C4-2B (cell line): Measurements from ENCODE around the gene ZNF541.

ENCODE experiments used
- ZFX ChIP-seq: fragments of 450-650 bp; IDR thresholded peaks from 2 replicates; pipeline ENCODE4 v1.6.1; 2017
- TF ChIP-seq, protein P1 (sequence below): fragments of 450-650 bp; conservative IDR thresholded peaks from 2 replicates; pipeline ENCODE4 v1.5.1; 2017; ENCODE audit warnings: mild to moderate bottlenecking

DNA sequence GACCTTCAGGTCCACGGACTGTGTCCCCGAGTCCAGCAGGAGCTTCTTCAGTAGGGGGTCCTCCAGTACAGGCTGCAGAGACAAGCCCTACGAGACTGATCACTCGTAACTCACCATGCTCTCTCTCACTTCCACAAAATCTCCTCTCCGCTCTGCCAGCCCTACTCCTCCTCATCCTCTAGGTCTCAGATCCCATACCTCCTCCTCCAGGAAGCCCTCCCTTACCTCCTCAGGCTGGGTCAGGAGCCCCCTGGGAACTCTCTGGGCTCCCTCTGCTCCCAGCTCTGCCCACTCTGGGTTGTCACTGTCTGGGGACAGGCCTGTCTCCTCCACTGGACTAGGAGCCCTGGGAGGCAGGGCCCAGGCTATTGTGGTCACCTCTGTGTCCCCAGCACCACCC lies 34.1 kb downstream of the ZNF541 start:
- TF ChIP-seq, protein P1, sequence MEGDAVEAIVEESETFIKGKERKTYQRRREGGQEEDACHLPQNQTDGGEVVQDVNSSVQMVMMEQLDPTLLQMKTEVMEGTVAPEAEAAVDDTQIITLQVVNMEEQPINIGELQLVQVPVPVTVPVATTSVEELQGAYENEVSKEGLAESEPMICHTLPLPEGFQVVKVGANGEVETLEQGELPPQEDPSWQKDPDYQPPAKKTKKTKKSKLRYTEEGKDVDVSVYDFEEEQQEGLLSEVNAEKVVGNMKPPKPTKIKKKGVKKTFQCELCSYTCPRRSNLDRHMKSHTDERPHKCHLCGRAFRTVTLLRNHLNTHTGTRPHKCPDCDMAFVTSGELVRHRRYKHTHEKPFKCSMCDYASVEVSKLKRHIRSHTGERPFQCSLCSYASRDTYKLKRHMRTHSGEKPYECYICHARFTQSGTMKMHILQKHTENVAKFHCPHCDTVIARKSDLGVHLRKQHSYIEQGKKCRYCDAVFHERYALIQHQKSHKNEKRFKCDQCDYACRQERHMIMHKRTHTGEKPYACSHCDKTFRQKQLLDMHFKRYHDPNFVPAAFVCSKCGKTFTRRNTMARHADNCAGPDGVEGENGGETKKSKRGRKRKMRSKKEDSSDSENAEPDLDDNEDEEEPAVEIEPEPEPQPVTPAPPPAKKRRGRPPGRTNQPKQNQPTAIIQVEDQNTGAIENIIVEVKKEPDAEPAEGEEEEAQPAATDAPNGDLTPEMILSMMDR: no peak
- TF ChIP-seq ZFX: no peak
